Activated T-cell treated with anti-CD3 and anti-CD28 coated beads for 24 hours (primary cell): ENCODE measurements around the gene PKHD1.
A peak's percentile ranks its signal among the peaks of the same experiment; 100 is the strongest.

Source experiments
- DNase-seq: peaks from one replicate; pipeline ENCODE4 v3.0.0-alpha.2; 2020; ENCODE audit warnings: low read depth

PKHD1 gene

DNA sequence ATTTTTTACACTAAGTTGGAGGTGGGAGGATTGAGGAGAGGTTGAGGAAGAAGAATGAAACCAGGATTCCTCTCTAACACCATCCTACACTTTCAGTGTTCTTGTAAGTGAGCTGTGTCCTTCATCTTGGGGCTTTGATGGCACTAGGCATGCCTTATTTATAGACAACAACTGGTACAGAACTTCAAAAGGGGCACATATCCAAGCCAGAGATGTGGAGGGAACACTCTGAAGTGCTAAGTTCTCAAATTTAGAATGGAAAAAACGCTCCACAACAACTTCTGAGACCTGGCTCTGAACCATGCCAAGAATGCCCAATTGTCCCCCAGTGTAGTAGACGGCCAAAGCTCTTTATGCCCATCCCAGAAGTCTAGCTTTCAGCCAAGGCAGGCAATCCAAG, 16.2 kb upstream of the PKHD1 start:
- no peak for DNase-seq

DNA sequence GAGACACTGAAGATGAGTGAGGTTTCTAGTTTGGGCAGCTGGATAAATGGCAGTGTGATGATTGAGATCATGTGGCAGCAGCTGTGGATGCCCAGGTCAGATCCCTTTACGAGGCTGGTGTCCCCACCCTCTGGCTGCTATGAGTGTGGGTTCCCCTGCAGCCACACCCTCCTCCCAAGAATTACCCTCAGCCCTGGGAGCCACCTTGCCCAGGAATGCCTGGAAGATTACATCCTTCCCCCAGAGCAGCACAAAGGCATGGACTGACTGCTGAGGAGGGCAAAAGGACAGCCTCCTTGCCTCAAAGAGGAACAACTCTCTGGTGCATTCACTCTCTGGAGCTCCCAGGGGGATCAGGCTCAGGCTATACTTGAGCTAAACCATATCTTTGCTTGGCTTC, 15.0 kb upstream of the PKHD1 start:
- DNase-seq, result no peak

GRCh38 chr6:52098721-52099120, 11.3 kb upstream of the PKHD1 start:
- no peak for DNase-seq

DNA sequence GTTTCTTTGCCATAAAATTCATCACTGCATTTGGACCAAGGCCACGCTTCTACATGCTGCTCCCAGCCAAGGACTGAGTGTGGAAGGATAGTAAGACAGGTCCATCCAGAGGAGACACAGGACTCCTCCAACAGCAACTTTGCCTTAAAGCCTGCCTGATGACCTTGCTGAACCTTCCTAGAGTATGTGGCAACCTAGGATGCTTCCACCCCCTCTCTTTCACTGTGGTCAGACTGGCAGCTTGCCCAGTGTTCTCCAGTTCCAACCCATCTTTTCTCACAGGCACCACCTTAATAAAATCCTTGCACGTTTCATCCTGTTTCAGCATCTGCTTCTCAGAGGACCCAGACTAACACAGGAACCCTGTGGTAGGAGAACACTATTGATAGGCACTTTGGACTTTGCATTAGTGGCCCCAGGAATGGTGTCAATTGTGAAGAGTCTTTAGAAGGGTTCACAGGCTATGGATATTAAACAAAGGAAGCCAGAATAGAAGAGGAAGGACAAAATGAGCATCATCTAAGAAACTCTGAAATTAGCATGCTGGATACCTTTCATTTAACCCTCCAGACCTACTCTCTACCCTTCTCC, 2.4 kb upstream of the PKHD1 start:
- DNase-seq, result no peak

DNA sequence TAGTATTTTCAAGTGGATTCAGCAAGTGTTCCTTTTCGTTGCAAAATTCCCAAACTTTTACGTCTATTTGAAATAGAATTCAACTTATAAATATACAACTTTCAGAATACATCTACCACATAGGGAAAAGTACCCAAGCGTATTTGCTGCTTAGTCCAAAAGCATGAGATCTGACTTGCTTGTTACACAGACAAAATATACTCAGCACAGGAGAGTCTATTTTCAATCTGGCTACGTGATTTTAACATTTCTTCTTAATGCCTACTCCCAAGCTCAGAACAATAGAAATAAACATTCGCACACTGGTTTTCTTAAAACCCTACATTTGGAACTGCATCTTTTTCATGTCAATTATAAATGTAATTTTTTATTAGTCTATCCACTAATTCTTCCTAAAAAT, 672 bp downstream of the PKHD1 start:
- no peak for DNase-seq

DNA sequence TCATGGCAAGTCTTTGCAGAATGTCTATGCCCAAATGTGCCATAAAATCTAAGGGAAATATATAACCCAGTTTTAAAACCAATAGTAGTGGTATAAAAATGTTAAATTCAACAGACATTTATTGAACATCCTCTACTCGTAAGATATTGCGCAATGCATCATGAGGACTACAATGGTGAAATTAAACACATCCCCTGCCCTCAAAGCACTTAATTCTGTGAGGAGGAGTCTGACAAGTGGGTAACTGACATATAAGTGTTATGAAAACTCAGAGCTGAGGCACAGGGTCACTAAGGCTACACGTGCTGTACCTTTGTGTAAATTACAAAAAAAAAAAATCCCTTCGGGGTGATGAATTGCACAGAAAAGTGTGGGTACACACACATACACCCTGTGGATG, 6.2 kb downstream of the PKHD1 start:
- no peak for DNase-seq

DNA sequence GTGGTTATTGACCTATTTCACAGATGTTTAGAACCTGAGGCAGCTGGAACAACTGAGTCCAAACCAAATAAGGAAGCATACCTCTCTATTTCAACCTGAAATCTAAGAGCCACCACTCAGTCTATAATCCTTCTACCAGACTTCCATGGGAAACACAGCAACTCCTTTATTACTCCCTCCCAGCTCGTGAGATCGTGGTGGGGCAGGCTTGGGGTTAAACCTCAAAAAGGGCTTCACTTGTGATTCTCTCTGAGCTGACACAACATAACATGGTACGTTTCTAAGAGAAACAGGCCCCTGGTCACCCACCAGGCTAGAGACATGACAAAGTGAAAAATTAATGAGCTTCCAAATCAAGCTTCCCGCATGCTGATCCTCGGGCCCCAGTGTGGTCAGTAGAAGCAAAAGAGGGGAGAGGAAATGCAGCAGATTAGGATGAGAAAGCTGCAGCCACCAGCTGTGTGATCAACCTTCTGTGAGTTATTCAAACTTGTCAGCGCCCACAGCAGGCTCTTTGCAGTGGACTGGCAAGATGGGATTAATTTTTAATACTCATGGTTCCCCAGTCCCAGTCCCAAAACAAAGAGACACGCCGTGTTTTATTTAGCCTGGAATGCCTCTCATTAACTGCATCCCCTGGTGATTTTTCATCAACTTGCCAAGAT, 9.3 kb downstream of the PKHD1 start:
- no peak for DNase-seq

DNA sequence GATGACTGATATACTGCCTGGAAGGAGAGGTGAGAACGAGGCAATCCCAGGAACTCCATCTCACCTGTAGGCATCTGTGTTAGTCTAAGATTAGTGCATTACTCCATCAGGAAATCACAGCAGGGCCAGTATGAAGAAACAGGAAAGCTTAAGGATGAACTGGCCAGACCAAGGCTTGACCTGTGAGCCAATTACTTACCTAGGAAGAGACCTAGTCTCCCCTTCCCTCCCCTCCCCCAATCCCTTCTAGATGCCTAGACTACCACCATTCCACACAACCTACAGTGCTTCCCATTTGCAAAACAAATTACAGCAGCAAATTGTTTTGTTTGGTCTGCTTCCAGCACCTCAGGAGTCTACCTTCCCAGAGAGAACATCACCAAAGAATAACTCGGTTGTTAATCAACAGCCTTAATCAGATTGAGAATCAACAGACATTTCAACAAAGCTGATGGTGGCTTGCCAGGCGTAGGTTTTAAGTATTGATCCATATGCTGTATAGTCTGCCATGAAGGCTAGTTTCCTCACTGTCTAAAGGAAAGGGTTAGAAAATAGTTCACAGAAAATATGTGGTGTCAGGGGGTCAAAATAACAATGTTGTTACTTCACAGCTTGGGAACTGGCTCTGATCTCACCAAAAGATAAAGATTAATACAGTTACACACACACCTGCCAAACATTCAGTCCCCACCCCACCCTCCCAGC, 10.1 kb downstream of the PKHD1 start:
- DNase-seq, result no peak

DNA sequence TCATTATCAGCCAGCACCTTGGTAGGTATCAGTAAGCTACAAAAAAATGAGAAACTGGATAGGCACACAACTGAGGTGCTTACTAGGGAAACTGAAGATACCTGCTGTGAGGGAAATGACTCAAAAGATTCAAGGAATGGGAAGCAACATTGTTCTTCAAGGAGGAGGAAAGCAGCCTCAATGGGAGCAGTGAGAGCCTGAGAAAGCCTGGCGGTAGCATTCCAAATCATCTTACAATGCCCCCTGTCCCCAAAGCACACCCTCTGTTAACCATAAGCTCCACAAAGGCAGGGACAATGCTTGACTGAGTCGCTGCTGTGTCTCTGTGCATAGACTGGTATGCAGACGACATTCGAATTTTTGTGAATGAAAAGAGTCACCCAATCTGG, 10.6 kb downstream of the PKHD1 start:
- DNase-seq, result no peak

GRCh38 chr6:52074716-52075115, 12.7 kb downstream of the PKHD1 start:
- no peak for DNase-seq

- no peak for DNase-seq
These were observed 13.3 kb downstream of the PKHD1 start for GRCh38 chr6:52074155-52074554.

DNA sequence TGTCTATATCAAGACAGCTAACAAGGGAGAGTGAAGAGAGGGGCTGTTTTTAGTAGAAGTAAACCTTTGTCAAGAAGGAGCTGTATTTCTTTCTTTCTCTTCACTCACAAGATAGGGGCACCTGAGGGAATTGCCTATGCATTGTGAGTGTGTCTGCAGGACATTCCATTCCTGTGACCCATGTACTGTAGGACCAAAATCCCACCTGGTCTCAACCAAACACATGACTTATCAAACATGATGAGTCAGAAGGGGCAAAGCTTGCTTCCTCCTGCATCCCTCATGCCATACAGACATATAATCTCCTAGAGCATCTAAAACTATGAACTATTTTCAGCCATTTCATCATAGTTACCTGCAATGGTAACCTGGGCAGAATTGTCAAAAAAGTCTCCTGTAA, 21.8 kb downstream of the PKHD1 start:
- DNase-seq, result no peak

DNA sequence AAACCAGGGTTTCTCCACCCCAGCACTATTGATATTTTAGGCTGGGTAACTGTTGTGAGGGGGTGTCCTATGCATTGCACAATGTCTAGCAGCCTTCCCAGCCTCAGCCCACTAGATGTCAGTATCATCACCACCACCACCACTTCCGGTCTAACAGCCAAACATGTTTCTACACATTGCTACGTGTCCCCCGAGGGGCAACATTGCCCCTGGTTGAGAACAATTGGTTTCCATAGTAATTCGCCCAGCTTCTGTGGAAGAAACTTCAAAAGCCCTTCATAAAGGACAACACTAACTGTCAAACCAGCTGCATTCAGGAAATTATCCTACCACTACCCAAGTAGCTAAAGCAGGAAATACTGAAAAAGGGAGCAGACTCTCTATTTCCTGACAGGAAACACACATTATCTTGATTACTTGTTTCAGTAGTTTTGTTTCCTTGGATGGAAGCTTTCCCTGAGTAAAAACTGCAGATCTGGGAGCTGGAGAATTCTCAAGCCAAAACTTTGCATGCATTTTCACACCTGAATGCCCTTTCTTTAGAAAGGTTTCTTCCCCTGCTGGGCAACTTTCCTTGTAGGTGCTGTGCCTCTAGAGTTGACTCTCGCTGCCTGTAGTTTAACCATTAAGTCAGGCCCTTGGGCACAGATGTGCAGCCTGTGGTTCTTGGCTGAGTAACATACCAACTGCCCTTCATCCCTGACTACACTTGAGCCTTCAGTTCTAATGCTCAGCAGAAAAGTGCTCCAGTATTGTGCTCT, 23.6 kb downstream of the PKHD1 start:
- peak; percentile 54 for DNase-seq

- no peak for DNase-seq
These were observed 25.9 kb downstream of the PKHD1 start for GRCh38 chr6:52061481-52061880.

DNA sequence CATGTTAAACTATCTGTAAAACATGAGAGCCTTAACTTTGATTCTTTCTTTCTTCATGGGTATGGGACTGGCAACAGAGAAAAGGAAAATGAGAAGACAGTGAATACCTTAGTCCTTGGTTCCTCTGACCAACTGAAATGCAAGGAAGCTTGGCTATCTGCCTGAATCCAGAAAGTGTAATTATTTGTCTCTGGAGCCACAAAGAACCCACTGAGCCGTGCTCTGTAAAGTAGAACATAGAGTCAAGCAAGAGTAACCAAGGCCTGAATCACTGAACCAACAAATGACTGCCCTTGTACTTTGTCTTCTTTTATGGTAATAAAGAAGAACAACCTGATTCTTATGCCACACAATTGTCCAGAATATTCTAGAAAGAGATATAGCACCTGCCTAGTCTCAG, 27.6 kb downstream of the PKHD1 start:
- no peak for DNase-seq

GRCh38 chr6:52055451-52055850, 32.0 kb downstream of the PKHD1 start:
- no peak for DNase-seq

DNA sequence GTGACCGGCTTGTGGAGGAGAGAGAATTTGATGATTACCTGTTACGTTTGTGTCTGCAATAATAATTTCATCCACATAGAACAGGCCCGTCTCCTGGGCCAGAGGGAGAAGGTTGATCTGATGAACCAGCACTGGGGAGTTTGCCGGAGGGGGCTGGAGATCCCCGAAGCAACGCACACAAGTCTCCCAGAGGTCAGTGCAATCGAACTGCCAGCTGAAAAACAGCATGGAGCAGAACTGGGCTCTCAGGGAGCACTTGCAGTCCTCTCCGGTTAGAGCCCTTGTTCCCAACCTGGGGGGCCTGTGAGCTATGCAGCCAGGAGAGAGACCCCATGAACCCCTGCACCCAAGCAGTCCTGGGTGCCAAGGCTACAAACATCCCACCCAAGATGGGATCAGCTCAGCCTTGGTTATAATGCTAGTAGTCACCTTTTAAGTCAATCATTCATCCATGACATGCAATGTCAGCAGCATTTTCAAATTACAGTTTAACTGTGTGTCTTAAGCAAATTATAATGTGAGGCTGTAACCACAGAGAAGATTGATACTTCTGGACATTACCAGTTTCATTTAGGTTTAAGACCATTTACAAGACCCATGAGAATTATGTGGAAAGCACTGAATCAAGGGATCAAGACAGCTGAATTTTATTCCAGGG, 34.2 kb downstream of the PKHD1 start:
- DNase-seq, result no peak

DNA sequence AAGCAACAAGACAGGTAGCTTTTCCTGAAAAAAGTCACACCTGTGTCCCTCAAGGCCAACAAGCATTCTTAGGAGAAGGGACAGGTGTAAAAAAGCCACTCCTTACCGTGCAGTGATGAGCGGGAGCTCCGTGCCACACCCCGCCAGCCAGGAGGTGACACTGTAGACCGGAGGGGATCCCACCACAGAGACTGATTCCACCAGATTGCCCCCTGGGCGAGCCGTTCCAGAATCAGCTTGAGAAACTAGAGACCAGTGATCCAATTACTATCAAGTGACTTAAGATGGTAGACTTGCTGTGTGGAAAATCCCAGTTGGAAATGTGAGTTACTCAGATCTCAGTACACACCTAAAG, 37.4 kb downstream of the PKHD1 start:
- DNase-seq, result no peak

GRCh38 chr6:52049252-52050050, 38.0 kb downstream of the PKHD1 start:
- DNase-seq, result no peak

DNA sequence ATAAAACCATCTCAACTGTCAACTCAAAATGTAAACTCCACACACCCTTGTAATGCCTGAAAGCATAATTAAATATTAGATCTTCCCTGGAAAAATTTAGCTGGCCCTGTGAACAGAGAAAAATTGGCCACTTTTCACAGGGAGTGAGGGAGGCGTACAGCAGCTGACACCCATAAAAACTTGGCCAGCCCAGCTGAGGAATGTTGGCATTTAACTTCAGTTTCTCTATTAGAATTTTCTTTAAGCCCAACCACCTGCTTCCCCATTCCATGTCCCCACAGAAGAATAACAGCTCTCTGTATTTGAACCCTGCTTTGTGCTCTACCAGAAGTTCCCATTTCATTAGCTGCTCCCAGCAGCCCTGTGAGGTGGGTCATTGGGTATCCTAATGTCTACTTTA, 41.0 kb downstream of the PKHD1 start:
- DNase-seq, result no peak

DNA sequence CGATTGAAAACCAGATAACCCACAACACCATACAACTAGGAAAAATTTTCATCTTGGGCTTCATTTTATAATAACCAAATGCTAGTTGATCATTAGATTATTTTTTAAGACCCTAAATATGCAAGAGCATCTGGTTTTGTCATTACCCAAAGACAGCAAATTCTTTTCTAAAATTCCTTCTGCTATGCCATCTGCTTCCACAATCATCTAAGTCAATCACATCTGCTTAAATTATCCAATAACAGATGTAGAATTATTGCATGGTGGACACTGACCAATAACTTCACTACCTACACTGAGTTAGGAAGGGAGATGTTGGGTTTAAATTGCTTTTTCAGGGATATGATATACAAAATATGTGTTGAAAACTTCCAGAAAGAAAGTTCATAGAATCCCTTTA, 41.9 kb downstream of the PKHD1 start:
- no peak for DNase-seq

DNA sequence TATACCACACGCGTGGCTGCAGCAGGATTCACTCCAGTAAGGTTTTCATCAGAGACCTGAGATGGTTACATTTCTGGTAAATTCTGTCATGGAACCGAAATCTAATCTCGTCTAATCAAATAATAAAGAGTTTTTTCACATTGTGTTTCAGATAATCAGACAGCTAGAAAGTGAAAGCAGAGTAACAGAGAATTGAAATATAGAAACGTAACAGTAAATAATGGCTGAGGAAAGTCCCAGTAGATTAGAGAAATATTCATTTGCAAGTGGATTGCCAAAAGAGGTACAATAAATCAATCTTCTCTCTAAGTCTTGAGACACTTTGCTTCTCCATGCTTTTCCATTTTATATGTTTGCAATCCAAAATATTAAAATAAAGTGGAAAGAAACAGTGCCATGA, 42.4 kb downstream of the PKHD1 start:
- no peak for DNase-seq
